ENCODE measurements around the gene CCDC136. TPM values are rescaled to one million over a fixed set of nuclear protein-coding genes. Genes with fewer than 3 reads are reported as not detected.

Gene CCDC136
- total RNA-seq, 1 experiment from 2014 or later: 31.1 TPM

DNA sequence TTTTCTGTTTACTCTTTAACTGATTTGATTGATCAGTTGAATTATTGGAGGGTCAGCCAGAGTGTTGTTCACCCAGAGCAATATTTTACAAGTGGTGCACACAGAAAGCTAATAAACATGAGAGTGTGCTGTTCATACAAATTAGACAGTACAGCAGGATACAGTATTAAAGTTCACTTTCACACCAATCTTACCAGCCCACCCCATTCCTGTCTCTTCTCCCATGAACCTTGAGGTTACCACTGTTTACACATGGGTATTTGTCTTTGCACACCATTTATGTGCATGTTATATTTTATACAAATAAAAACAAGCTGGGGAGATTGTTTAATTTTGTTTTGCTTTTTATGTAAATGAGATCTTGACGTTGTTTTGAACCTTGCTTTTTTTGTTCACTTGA lies 46.1 kb upstream of the CCDC136 start:
- H4K5ac ChIP-seq (ENCODE audit: insufficient read length, low read depth, low read length): no peak overlapping the region
- no peaks in the 10 kb centered on the region for H4K20me1 ChIP-seq (ENCODE audit: control insufficient read depth, insufficient read depth, insufficient read length)
- no peak overlapping the region for H2BK120ac ChIP-seq (ENCODE audit: low read depth, low read length, poor library complexity, severe bottlenecking)
- no peak overlapping the region for H2BK5ac ChIP-seq (ENCODE audit: insufficient read length, low read length)
- no peaks in the 10 kb centered on the region for H3K9me3 ChIP-seq (ENCODE audit: control insufficient read depth, low read depth, low read length)
- TF ChIP-seq, protein P1, sequence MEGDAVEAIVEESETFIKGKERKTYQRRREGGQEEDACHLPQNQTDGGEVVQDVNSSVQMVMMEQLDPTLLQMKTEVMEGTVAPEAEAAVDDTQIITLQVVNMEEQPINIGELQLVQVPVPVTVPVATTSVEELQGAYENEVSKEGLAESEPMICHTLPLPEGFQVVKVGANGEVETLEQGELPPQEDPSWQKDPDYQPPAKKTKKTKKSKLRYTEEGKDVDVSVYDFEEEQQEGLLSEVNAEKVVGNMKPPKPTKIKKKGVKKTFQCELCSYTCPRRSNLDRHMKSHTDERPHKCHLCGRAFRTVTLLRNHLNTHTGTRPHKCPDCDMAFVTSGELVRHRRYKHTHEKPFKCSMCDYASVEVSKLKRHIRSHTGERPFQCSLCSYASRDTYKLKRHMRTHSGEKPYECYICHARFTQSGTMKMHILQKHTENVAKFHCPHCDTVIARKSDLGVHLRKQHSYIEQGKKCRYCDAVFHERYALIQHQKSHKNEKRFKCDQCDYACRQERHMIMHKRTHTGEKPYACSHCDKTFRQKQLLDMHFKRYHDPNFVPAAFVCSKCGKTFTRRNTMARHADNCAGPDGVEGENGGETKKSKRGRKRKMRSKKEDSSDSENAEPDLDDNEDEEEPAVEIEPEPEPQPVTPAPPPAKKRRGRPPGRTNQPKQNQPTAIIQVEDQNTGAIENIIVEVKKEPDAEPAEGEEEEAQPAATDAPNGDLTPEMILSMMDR (conservative IDR thresholded peaks at IDR 0.05): no peak
- H3K27ac ChIP-seq (ENCODE audit: insufficient read length, low read depth, low read length): no peak overlapping the region
- H2BK20ac ChIP-seq (ENCODE audit: low read depth, low read length, poor library complexity, severe bottlenecking): no peak overlapping the region
- no peaks in the 10 kb centered on the region; the same call in 1 of the 2 replicates for H3K4me1 ChIP-seq (ENCODE audit: insufficient read depth, low read length)
- H3K4me2 ChIP-seq (ENCODE audit: insufficient read depth, insufficient read length, low read length): no peak overlapping the region
- H3K4me1 Mint-ChIP-seq: peaks cover 16 to 24% of the 10 kb centered on the region in 2 experiments
- no peak overlapping the region for H4K91ac ChIP-seq (ENCODE audit: insufficient read length, low read depth, low read length)
- no peak overlapping the region for H2AK5ac ChIP-seq (ENCODE audit: insufficient read length, low read length)
- H3T11ph ChIP-seq (ENCODE audit: low read length): no peak overlapping the region
- no peak overlapping the region for H4K8ac ChIP-seq (replicated peaks; ENCODE audit: insufficient read length, low read depth, low read length)
- H3K4me3 Mint-ChIP-seq: no peak overlapping the region
- no peak overlapping the region for H3K23ac ChIP-seq (ENCODE audit: insufficient read length, low read depth, low read length)
- no peak overlapping the region for H3K56ac ChIP-seq (ENCODE audit: insufficient read length, low read depth, low read length)
- no peak overlapping the region for H2BK15ac ChIP-seq (ENCODE audit: low read depth, low read length)
- H3K27me3 ChIP-seq (ENCODE audit: insufficient read depth, low read length): no peaks in the 10 kb centered on the region
- no peak overlapping the region for H3K4ac ChIP-seq (ENCODE audit: low read depth, low read length)
- no peaks in the 10 kb centered on the region for H3K27me3 Mint-ChIP-seq (ENCODE audit: low read depth)
- no peak overlapping the region for H3K18ac ChIP-seq (ENCODE audit: insufficient read length, low read depth, low read length)
- peaks cover 19% of the 10 kb centered on the region for H3K79me1 ChIP-seq (ENCODE audit: insufficient read depth, low read depth, low read length, poor library complexity, severe bottlenecking)
- no CpG with 5 or more reads among the region's 1 CpG for WGBS (ENCODE audit: extremely low coverage, insufficient read length, low lambda C conversion rate)
- H3K36me3 Mint-ChIP-seq (ENCODE audit: insufficient read depth in 1 of 3, low read depth in 3 of 3): peaks cover 16 to 43% (median 42%) of the 10 kb centered on the region in 3 experiments
- no peak overlapping the region for H3K9ac ChIP-seq (ENCODE audit: extremely low read depth, insufficient read length, low read length)
- H2AFZ ChIP-seq (ENCODE audit: low read length): no peak overlapping the region
- no peaks in the 10 kb centered on the region for H3K23me2 ChIP-seq (ENCODE audit: insufficient read length, low read depth, low read length, poor library complexity, severe bottlenecking)
- no peak overlapping the region for H3K14ac ChIP-seq (ENCODE audit: insufficient read depth, low read length)
- H3K27ac Mint-ChIP-seq: no peak overlapping the region
- H3K79me2 ChIP-seq (ENCODE audit: insufficient read depth, low read length): peaks cover 48% of the 10 kb centered on the region
- DNase-seq: no peak
- H3K9me3 Mint-ChIP-seq: no peaks in the 10 kb centered on the region
- no peak overlapping the region for H2BK12ac ChIP-seq (ENCODE audit: insufficient read length, low read depth, low read length)
